ENCODE data around the gene TSPAN9. TPM values are rescaled to one million over a fixed set of nuclear protein-coding genes. Genes with fewer than 3 reads are reported as not detected.

Gene TSPAN9
- total RNA-seq, 6 donors from 2014 or later: 25.2 to 62.9 (median 44.2) TPM

DNA sequence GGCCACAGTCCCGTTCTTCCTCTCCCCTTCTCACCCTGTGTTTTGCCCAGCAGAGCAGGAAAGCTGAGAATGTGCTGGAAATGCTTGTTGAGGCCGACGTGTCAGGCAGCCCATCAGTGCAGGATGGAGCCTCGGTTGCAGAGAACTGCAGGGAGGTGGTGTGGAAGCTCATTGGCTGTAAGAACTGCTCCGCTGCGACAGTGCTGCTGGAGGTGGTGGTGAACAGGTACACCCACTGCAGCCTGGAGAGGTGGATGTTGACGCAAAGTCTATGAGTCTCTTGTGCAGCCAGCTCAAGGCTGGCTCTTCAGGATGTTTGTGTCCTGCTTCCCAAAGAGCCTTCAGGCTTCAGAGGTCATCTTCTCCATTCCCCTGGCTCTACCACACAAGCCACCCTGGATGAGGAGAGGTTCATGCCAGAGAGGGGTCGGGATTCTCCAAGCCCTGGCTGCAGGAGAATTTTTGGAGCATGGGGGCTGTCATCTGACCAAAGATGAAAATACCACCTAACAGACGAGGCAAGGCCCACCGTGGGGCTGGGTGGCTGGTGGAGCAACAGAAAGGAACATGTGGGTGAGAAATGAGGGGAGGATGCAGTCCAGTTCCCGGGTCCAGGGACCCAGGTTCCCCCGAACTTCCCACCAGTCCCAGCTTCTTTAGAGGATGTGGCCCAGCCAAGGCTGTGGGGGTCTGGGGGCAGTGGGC lies 239.7 kb downstream of the TSPAN9 start:
- ATAC-seq (ENCODE audit: low FRiP score in 2 of 2): no peak
- no peaks in the 10 kb centered on the region for H3K27me3 ChIP-seq
- WGBS, 2 donors: 93% methylated on average over 10 to 12 of the region's 12 CpGs
- TF ChIP-seq EP300 (IDR thresholded peaks at IDR 0.05) (no peak), POLR2AphosphoS5 (IDR thresholded peaks at IDR 0.05) (no peak), POLR2A (IDR thresholded peaks at IDR 0.05) (no peak)
- TF ChIP-seq, protein P1, sequence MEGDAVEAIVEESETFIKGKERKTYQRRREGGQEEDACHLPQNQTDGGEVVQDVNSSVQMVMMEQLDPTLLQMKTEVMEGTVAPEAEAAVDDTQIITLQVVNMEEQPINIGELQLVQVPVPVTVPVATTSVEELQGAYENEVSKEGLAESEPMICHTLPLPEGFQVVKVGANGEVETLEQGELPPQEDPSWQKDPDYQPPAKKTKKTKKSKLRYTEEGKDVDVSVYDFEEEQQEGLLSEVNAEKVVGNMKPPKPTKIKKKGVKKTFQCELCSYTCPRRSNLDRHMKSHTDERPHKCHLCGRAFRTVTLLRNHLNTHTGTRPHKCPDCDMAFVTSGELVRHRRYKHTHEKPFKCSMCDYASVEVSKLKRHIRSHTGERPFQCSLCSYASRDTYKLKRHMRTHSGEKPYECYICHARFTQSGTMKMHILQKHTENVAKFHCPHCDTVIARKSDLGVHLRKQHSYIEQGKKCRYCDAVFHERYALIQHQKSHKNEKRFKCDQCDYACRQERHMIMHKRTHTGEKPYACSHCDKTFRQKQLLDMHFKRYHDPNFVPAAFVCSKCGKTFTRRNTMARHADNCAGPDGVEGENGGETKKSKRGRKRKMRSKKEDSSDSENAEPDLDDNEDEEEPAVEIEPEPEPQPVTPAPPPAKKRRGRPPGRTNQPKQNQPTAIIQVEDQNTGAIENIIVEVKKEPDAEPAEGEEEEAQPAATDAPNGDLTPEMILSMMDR (IDR thresholded peaks at IDR 0.05): no peak
- no peak overlapping the region for H3K27ac ChIP-seq
- no peak overlapping the region for H3K4me3 ChIP-seq
- H3K9me3 ChIP-seq: no peaks in the 10 kb centered on the region
- H3K36me3 ChIP-seq: no peaks in the 10 kb centered on the region
- H3K4me1 ChIP-seq: peaks cover 0 to 9% (median 8%) of the 10 kb centered on the region in 4 donors
- DNase-seq: no peak

DNA sequence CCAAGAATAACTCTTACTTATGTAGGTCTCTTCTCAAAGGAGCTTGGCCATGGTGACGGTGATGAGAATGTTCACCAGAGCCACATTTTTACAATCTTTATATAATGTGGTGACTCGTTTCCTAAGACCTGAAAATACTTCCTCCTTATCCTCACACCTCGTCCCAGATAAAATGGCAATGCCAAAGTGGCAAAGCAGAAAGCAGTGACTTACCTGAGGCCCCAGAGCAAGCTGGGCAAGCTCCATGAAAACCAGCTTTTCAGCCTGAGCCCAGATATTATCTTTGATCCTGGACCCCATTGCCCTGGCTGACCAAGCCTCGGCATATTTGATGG lies 240.3 kb downstream of the TSPAN9 start:
- no peaks in the 10 kb centered on the region for H3K9me3 ChIP-seq
- TF ChIP-seq POLR2A (IDR thresholded peaks at IDR 0.05): no peak
- TF ChIP-seq POLR2AphosphoS5 (IDR thresholded peaks at IDR 0.05): no peak
- TF ChIP-seq, protein P1 (IDR thresholded peaks at IDR 0.05): no peak
- no peak for TF ChIP-seq EP300 (IDR thresholded peaks at IDR 0.05)
- DNase-seq (no peak), ATAC-seq (ENCODE audit: low FRiP score in 2 of 2) (no peak)
- 72 to 80% methylated on average over 4 of the region's 4 CpGs for WGBS, 2 donors
- no peak overlapping the region for H3K4me3 ChIP-seq
- no peaks in the 10 kb centered on the region for H3K36me3 ChIP-seq
- H3K27me3 ChIP-seq: no peaks in the 10 kb centered on the region
- H3K27ac ChIP-seq: no peak overlapping the region
- peaks cover 0 to 9% (median 8%) of the 10 kb centered on the region in 4 donors for H3K4me1 ChIP-seq

DNA sequence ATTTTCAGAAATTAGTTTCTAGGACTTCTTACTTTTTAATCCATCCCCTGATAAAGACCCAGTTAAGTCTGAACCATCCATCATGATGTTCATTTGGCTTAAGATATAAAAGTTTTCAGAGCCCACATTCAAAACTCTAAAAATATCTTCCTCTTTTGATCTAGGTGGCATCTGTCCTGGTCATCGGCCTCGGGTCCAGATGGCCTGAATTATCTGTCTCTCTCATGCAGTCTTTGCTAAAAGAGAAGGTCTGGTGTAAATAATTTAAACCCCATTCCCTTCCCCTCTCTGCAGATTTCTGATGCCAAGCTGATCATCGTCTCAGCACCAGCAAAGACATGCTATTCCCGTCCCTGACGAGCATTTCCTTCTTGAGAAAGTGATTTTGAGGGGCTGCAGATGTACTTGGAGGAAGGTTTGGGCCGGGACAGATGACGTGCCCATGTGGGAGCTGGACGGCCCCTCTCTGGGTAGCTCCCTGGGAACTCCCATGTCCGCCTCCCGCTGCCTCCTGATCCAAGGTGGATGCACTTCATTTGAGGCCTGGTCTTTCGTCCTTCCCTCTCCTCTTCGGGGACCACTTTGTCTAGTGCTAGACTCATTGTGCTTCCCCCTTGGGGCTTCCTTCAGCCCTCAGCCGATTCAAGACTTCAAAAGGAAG lies 240.8 kb downstream of the TSPAN9 start:
- WGBS, 2 donors: 73 to 80% methylated on average over 13 of the region's 13 CpGs
- H3K9me3 ChIP-seq: no peaks in the 10 kb centered on the region
- ATAC-seq (ENCODE audit: low FRiP score in 2 of 2): no peak

DNA sequence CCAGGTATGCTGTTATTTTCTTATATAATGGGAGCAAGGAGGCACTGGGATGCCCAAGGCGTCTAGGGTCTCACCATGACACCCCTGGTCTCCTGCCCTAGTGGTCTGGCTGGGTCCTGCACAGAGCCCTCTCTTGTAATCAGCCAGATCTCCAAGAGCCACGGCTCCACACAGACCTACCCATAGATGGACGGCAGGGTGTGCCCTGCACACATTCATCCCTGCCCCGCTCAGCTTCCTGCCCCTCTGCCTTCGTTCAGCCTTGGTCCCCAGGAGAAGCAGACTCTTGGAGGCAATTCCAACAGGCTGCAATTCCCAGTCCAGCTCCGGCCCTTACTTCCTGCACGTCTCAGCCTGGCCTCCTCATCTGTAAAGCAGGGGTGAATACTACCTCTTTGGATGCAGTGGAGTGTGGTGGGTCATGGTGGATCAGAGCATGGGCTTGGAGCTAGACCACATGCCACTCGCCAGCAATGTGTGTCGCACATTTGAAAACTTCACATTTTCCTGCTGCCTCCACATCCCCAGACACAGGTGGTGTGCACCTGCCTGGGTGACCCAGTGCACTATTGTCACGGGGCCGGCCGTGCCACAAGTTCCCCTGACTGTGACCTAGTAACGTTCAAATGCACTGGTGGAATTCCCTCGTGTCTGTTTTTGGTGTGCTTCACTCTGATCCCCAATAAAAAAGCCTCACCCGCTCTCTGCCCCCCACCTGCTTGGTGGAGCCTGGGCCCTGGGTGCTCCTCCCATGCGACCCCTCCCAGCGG lies 242.7 kb downstream of the TSPAN9 start:
- TF ChIP-seq, protein P1 (IDR thresholded peaks at IDR 0.05): no peak
- TF ChIP-seq POLR2A (IDR thresholded peaks at IDR 0.05) (no peak), EP300 (IDR thresholded peaks at IDR 0.05) (no peak), POLR2AphosphoS5 (IDR thresholded peaks at IDR 0.05) (no peak)
- ATAC-seq (ENCODE audit: low FRiP score in 2 of 2) (no peak), DNase-seq (no peak)
- no peaks in the 10 kb centered on the region for H3K27me3 ChIP-seq
- H3K4me1 ChIP-seq: peaks cover 0 to 7% (median 6%) of the 10 kb centered on the region in 4 donors
- H3K9me3 ChIP-seq: no peaks in the 10 kb centered on the region
- no peak overlapping the region for H3K4me3 ChIP-seq
- H3K27ac ChIP-seq: no peak overlapping the region
- H3K36me3 ChIP-seq: no peaks in the 10 kb centered on the region
- 84 to 89% methylated on average over 14 to 17 of the region's 17 CpGs for WGBS, 2 donors

More for the DNA sequence above, 240.8 kb downstream of the TSPAN9 start:
- no peak overlapping the region for H3K27ac ChIP-seq
- TF ChIP-seq POLR2AphosphoS5 (IDR thresholded peaks at IDR 0.05): no peak
- no peak for TF ChIP-seq EP300 (IDR thresholded peaks at IDR 0.05)
- TF ChIP-seq, protein P1 (IDR thresholded peaks at IDR 0.05): no peak
- no peak for TF ChIP-seq POLR2A (IDR thresholded peaks at IDR 0.05)
- no peaks in the 10 kb centered on the region for H3K27me3 ChIP-seq
- H3K4me1 ChIP-seq: peaks cover 0 to 9% (median 8%) of the 10 kb centered on the region in 4 donors
- no peak for DNase-seq
- H3K36me3 ChIP-seq: no peaks in the 10 kb centered on the region
- H3K4me3 ChIP-seq: no peak overlapping the region
